Posterior vena cava (tissue), 2 donors: ENCODE results near the gene KIRREL3. TPM values are rescaled to one million over a fixed set of nuclear protein-coding genes. Genes with fewer than 3 reads are reported as not detected.

Experiments
- DNase-seq: peaks from one replicate; pipeline ENCODE4 v3.0.0-alpha.2; 2020; ENCODE audit warnings: low spot score
- intact Hi-C, 2 donors: fragments of 100-400 bp; cut with DNase I; formaldehyde crosslinking; loops; one replicate each; pipeline versions ENCODE4 v1.14.1 to v1.14.2; 2022 to 2023
- total RNA-seq, 2 donors: library from RNA; stranded (reverse); fragmentation: NEBNext Ultra II Directional; extraction: Animal tissue kit (Norgen Biotek cat#: 25700); gene quantifications; one replicate each; pipeline ENCODE4 v1.2.1, GENCODE V29; 2021
- donor health status: DM: yes; HTN: yes; CAD: no.
- donor health status: DM: yes; HTN: yes; CAD: no.

Gene KIRREL3
- total RNA-seq, 2 donors from 2014 or later, result 0.10 to 0.74 TPM

- intact Hi-C loops, result no loop called here
- DNase-seq, result no peak
These were observed 411 bp upstream of the KIRREL3 start for GRCh38 chr11:127000981-127001380.

GRCh38 chr11:126999366-126999765, 1.2 kb downstream of the KIRREL3 start:
- intact Hi-C loops, result loop anchor here in 1 of 2 donors (5.0 kb wide), 1 partner anchor 923 kb away; no protein-coding TSS in a partner anchor

GRCh38 chr11:126997641-126998040, 2.9 kb downstream of the KIRREL3 start:
- intact Hi-C loops, result loop anchor here in 1 of 2 donors (5.0 kb wide), 1 partner anchor 925 kb away; no protein-coding TSS in a partner anchor
- DNase-seq, result no peak

More at GRCh38 chr11:126999366-126999765, 1.2 kb downstream of the KIRREL3 start:
- DNase-seq, result no peak

DNA sequence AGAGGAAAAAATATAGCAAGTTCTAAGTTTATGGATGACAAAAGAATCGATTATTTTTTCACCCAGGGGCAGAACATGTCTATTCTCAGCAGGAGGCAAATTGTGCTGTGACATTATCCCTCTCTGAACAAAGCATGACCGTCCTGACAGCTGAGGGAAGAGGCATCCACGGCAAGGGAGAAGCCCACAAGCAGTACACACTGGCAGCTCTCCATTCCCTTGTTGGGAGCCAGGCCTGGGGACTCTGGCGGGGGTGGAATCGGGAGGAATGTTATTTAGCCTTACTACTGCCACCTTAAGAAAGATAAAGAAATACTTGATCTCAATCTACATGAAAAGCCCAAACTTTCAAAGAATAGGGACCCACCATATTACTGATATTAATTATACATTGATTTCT, 3.4 kb downstream of the KIRREL3 start:
- no peak for DNase-seq
- intact Hi-C loops, result loop anchor here in 1 of 2 donors (5.0 kb wide), 1 partner anchor 925 kb away; no protein-coding TSS in a partner anchor

DNA sequence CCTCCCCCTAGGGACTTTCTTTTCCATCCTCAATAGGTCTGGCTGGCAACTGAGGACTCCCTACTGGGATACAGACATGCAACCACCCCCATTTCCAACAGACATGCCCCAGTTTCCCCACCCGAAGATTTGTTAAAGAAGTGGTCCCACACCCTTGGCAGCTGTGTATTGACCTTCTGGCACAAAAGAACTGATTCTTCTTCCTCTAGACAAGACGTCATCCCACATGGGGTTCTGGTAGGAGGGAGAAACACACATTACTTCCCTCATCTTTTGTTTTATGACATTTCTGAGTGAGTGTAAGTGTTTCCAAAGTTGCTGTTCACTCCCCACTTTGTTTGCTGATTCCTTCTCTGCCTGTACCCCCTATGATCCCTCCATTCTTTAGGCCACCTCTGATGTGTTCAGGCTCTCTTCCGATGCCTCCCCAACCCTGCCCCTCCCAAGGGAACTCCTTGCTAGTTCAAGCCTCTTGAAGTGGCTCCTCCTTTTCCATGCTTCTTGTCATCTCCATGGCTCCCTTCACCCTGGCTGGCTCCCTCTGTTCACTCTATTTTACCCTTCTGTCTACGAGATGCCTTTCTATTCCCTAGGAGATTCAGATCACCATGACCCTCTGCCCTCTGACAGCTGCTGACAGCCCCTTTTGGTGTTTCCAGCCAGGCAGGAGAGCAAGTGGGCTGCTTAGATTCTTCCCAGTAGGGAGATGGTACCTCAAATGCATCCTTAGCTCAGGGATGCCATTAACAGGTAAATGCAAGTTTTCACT, 4.3 kb downstream of the KIRREL3 start:
- no peak for DNase-seq
- intact Hi-C loops, result loop anchor here in 1 of 2 donors (5.0 kb wide), 1 partner anchor 926 kb away; no protein-coding TSS in a partner anchor

- intact Hi-C loops, result no loop called here
- DNase-seq, result no peak
These were observed 7.0 kb downstream of the KIRREL3 start for GRCh38 chr11:126993599-126993998.

- no peak for DNase-seq
- intact Hi-C loops, result no loop called here
These were observed 7.8 kb downstream of the KIRREL3 start for GRCh38 chr11:126992804-126993111.

DNA sequence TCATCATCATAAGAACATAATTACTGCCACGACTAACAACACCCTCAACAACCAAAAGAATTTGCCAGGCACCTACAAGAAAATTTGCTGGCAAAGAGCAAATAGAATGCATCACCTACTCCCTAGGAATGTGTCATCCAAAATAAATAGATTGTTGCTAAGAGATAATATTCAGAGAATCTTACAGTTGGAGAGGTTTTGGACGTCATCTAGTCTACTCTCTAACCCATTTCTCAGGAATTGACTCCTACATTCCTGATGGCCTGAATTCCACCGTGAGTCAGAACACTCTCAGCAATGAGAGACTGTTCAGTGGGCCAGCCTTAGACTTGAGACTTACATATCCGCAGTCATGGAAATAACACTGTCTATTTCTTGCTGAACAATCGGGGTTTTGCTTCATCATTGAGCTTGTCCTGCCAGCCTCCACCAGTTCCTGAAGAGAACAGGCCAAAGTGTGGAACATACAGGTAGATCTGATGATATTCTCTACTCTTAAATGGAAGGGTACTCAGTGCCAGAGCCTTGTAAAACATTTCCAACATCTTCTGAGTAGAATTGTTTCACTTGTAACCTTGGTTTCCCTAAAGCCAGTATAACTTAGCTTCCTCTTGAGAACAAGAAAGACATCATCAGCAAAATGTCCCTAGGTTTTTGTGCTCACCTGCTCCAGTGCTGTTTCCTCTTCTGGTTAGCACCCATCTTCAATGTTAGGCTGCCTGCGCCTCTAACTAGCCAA, 8.3 kb downstream of the KIRREL3 start:
- intact Hi-C loops, result no loop called here

GRCh38 chr11:126991596-126991995, 9.0 kb downstream of the KIRREL3 start:
- intact Hi-C loops, result no loop called here
- no peak for DNase-seq

More for the DNA sequence above, 8.3 kb downstream of the KIRREL3 start:
- DNase-seq, result no peak

- DNase-seq, result no peak
- intact Hi-C loops, result no loop called here
These were observed 9.7 kb downstream of the KIRREL3 start for GRCh38 chr11:126990716-126991480.

- DNase-seq, result peak; percentile 88
- intact Hi-C loops, result loop anchor here in 1 of 2 donors (10.0 kb wide), 1 partner anchor 545 kb away; no protein-coding TSS in a partner anchor
These were observed 10.4 kb downstream of the KIRREL3 start for GRCh38 chr11:126989942-126990715.

DNA sequence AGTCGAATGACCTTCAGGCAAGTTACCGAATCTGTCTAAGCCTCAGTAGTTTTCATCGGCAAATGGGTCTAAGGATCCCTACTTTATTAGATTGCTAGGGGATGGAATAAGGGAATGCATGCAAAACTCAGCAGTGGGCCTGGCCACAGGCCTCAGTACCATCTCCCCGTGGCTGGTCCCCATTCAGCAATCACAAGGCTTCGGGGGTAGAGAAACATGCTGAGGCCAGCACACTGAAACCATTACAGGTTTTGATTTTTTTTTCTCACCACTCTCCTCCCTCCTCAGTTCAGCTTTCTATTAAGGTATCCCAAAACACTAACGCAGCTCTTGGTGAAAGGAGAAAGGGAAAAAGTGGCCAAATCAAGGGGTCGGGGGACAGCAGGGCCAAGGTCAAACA, 11.9 kb downstream of the KIRREL3 start:
- no peak for DNase-seq
- intact Hi-C loops, result loop anchor here in 1 of 2 donors (10.0 kb wide), 1 partner anchor 544 kb away; no protein-coding TSS in a partner anchor

GRCh38 chr11:126981635-126982034, 18.9 kb downstream of the KIRREL3 start:
- no peak for DNase-seq
- intact Hi-C loops, result loop anchor here in 1 of 2 donors (10.0 kb wide), 1 partner anchor 537 kb away; no protein-coding TSS in a partner anchor

GRCh38 chr11:126978911-126979310, 21.7 kb downstream of the KIRREL3 start:
- intact Hi-C loops, result no loop called here
- DNase-seq, result no peak

GRCh38 chr11:126978165-126978564, 22.4 kb downstream of the KIRREL3 start:
- intact Hi-C loops, result no loop called here
- no peak for DNase-seq

- DNase-seq, result no peak
- intact Hi-C loops, result no loop called here
These were observed 27.5 kb downstream of the KIRREL3 start for GRCh38 chr11:126973051-126973450.

DNA sequence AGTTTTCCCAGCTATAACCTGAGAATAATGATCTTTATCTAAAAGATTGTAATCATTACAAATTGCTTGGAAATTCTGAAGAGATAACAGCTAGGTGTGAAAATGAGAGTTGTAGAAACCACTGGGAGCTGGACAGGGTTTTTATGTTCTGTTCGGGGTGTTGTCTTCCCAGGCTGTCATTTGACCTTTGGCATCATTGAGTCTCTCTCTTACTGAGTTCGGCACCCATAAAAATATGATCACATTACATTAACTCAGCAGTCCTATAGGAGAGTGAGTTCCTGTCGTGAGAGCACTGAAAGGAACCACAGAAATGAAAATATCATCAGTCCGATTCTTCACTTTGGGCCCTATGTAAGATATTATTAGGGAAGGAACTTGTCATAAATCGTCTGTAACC, 29.3 kb downstream of the KIRREL3 start:
- no peak for DNase-seq
- intact Hi-C loops, result no loop called here

GRCh38 chr11:126969865-126970479, 30.6 kb downstream of the KIRREL3 start:
- intact Hi-C loops, result no loop called here
- DNase-seq, result no peak
